Liver (tissue), 3 donors: ENCODE results near the gene SAFB.

ENCODE experiments used
- CTCF ChIP-seq: fragments of 150-350 bp; IDR thresholded peaks from 2 replicates; pipeline ENCODE4 v1.5.1; 2017; ENCODE audit warnings: improper control_type of control experiment, low read depth, low read length; ENCODE audit not compliant: missing input control
- FOXA2 ChIP-seq: IDR thresholded peaks from 2 replicates; pipeline ENCODE4 v1.6.1; 2016; ENCODE audit warnings: antibody characterized with exemption
- GABPA ChIP-seq, 2 donors: IDR thresholded peaks in 1 of 2; conservative IDR thresholded peaks in 1 of 2; 2 replicates each; pipeline ENCODE4 v1.6.1; 2016; ENCODE audit warnings: antibody characterized with exemption in 2 of 2, mild to moderate bottlenecking in 1 of 2, moderate library complexity in 1 of 2
- JUND ChIP-seq, 2 donors: IDR thresholded peaks; 2 replicates each; pipeline ENCODE4 v1.6.1; 2016; ENCODE audit warnings: antibody characterized with exemption in 2 of 2
- RAD21 ChIP-seq, 2 donors: IDR thresholded peaks; 2 replicates each; pipeline ENCODE4 v1.6.1; 2016; ENCODE audit warnings: antibody characterized with exemption in 2 of 2, mild to moderate bottlenecking in 2 of 2
- RXRA ChIP-seq, 2 donors: IDR thresholded peaks; 2 replicates each; pipeline ENCODE4 v1.6.1; 2017 to 2018; ENCODE audit warnings: antibody characterized with exemption in 2 of 2, mild to moderate bottlenecking in 1 of 2
- TAF1 ChIP-seq: conservative IDR thresholded peaks from 2 replicates; pipeline ENCODE4 v1.6.1; 2016; ENCODE audit warnings: antibody characterized with exemption, mild to moderate bottlenecking
- YY1 ChIP-seq: IDR thresholded peaks from 2 replicates; pipeline ENCODE4 v1.6.1; 2016; ENCODE audit warnings: antibody characterized with exemption, mild to moderate bottlenecking
- ZBTB33 ChIP-seq: IDR thresholded peaks from 2 replicates; pipeline ENCODE4 v1.6.1; 2016; ENCODE audit warnings: antibody characterized with exemption
- donor health status: healthy.
- donor health status: healthy.

- TF ChIP-seq GABPA (IDR thresholded peaks at IDR 0.05 in 1 of 2, conservative IDR thresholded peaks at IDR 0.05 in 1 of 2) = no peak
- TF ChIP-seq CTCF = no peak
- TF ChIP-seq RXRA (IDR thresholded peaks at IDR 0.05) = no peak
- no peak for TF ChIP-seq RAD21 (IDR thresholded peaks at IDR 0.05)
- no peak for TF ChIP-seq JUND (IDR thresholded peaks at IDR 0.05)
- TF ChIP-seq TAF1 = no peak
- no peak for TF ChIP-seq YY1
- TF ChIP-seq FOXA2 = no peak
- no peak for TF ChIP-seq ZBTB33
Measured at GRCh38 chr19:5617080-5617479, 5.8 kb upstream of the SAFB start.
